Left renal cortex interstitium (tissue), 4 donors: ENCODE data around the gene APBA2. TPM values are rescaled to one million over a fixed set of nuclear protein-coding genes. Genes with fewer than 3 reads are reported as not detected.
"Not testable (repeated sequence)": the region's sequence is repeated elsewhere in the genome, so short reads cannot be mapped to it uniquely, and the experiment has no call there.

Experiments
- DNase-seq, 4 donors: peaks; one replicate each; pipeline ENCODE4 v3.0.0-alpha.2; 2013; ENCODE audit warnings: low read depth in 4 of 4, low spot score in 2 of 4, missing footprints in 1 of 4
- polyA plus RNA-seq, 4 donors: library from polyadenylated mRNA; unstranded; fragments of 120-200 nt; gene quantifications; one replicate each; pipeline ENCODE4 v1.2.1, GENCODE V29; 2013; ENCODE audit not compliant: insufficient read length in 4 of 4

APBA2 gene
- polyA plus RNA-seq, 4 donors: 11.7 to 19.3 (median 15.1) TPM

DNA sequence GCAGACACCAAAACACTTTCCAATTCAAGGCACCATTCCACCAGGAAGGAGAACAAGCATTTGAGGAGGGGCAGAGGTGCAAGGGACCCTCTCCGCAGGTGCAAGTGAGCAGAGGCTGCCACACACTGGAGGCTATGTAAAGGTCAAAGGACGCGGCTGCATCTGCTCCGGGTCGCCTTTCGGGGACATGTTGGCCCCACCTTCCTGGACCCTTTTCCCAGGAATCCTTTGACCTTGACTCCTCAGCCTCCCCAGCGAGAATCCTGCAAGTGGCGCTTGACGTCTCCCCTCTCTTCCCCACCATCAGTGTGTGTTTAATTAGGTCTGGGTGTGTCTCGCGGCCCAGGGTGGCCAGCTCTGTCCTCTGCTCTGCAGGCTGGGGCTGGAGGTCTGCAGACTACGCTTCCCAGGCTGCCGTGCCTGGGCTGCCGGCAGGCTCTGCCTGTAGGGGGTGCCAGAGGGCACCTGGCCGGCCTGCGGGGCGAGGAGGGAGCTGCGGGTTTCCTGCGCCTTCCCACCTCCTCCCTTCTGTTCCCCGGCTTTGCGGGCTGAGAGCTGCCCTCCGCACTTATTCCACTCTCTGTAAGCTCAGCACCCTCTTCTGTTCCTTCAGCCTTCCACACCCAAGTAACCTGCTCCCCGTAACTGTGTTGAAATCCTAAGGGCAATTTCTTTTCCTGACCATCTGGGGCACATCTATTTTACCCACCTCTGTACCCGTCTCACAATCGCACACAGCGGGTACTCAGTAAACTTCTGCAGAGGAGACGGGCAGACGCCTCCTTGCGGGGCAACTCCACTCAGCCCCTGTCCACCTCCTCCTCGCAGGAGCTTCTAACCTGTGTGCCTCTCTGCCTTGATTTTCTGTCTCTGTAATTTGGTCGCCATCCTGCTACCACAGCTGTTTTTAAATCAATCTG is 254.0 kb downstream of the APBA2 start:
- DNase-seq: peak in 1 of 4 donors; percentile 42

DNA sequence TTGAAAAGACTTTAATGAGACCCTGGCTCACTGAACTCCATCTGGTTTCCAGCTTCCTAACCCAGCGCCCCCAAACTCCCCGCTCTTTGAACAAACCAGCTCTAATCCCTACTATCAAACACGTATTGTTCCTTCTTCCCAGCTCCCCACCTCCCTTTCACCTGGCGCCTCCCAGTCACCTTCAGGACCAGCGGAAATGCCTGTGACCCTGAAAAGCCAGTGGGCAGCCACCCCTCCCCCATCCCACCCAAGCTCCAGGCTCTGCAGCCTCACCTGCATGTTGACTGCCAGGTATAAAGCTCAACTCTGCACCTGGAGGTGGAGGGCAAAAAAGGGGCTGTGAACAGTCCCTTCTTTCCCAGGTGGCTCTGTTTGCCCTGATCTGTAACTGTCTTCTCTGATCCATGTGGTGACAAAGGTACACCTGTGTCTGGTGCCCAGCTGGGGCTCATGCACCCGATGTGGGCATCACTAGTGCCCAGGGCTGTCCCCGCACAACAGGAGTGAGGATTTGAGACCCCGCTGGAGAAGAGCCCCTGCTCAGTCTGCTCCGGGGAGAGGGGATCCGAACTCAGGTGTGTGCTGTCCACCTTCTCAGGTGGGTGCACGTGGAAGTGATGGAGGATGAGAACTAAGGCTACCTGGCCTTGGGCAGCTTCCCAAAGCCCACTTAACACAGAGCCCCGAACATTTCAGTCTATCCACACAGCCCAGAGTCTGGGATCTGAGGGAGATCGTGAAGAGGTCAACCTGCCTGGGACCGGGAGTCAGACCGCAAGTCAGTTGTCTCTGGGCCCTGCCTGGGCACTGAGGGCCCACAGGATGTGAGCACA is 254.9 kb downstream of the APBA2 start:
- no peak for DNase-seq

DNA sequence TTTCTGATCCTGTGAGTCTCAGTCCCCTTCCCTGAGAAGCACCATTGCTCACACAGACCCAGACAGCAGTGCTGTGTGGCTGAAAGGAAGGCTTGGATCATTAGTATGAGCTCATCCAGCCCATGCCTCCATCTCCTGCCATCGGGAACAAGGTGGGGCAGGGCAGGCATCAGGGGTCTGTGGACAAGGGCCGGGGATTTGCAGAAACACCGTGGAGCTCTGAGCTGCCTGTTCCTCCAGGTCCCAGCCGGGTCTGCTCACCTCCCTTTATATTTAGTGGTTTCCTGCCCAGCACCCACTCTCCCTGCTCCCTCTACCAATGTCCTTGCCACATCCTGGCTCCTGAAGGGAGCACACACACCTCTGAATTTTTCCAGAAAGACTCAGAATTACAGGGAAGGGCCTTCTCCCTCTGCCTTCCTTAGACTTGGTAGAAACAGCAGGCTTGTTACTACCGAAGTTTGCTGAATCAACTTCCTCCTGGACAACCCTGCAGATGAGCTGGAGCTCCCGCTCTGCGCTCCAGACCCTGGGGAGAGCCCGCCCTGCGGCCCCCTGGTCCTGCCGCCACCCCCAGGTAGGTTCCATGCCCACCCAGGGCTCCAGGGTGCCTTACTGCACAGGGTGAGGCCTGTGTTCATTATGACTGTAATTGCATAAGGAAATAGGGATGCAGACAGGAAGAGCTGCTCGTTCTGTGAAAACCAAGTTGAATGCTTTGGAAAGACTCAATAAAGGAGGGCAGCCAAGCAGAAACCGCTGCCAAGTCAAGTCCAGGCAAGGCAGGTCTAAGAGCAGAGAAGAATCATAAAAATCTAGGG is 255.7 kb downstream of the APBA2 start:
- DNase-seq: no peak

DNA sequence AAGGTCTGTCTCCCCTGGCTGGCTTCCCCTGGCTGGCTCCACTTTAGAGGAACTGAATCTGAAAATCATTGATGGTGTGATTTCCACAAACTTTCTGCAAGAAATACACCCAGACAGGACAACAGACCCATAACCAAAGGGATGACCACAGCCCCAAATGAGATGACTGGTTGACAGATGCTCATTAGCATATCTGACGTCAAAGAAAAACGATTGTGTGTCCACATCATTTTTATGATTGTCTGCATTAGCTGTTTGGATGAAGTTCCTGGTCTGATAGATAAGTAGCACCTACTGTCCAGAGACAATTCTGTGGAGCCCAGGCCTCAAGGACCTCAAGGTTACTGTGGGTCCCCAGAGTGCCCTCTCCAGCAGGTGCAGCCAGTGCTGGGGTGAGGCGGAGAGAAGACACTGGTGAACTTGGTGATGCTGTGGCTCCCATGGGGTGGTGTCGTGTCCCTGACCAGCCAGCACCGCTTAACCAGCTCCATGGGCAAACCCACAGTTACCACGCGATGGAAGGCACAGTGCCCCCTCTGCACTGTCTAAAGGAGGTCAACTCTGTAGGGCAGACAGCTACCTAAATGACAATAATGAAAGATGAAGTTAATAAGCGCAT is 256.5 kb downstream of the APBA2 start:
- no peak for DNase-seq

- no peak for DNase-seq
Observed at GRCh38 chr15:29143293-29143692, 257.5 kb downstream of the APBA2 start.

DNA sequence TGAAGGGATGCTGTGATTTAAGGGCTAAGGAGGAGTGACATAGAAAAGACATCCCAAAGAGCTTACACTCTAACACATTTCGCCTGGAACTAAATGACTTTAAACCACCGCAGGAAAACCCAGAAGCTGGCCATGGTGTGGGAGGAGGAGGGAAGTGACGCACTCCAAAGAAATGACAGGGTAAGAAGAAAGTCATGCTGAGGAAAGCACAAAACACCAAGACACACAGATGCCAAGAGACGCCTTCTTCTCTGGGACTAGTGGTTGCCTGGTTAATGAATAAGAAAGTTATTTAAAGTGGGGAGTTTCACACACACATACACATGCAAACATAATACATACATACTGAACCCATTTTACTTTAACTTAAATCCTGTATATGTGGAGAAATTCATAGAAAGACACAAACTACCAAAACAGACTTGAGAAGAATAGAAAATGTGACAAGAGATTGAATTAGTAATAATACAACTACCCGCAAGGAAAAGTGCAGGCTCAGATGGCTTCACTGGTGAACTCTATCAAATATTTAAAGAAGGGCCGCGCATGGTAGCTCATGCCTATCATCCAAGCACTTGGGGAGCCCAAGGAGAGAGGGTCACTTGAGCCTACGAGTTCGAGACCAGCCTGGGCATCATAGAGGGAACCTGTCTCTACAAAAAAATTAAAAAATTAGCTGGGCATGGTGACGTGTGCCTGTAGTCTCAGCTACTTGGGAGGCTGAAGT is 258.3 kb downstream of the APBA2 start:
- no peak for DNase-seq

GRCh38 chr15:29149738-29150075 is 263.9 kb downstream of the APBA2 start:
- no peak for DNase-seq

GRCh38 chr15:29150515-29151483 is 265.0 kb downstream of the APBA2 start:
- no peak for DNase-seq

DNA sequence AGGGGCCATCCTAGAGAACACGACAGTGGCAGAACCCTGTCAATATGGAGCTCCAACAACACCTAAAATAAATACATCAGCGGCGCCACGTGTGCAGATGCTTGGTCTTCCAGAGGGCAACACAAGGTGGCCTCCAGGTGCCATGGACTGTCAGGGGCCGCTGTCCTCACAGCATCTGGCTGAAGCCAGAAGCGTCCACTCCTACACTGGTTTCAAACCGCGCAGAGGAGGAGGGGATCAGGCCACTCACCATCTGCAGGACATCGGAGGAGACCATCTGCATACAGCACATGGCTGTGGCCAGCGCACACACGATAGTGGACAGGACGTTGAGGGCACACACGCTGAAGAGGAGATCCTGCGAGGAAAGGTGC is 265.7 kb downstream of the APBA2 start:
- no peak for DNase-seq

- DNase-seq: no peak
Observed at GRCh38 chr15:29156521-29156920, 270.7 kb downstream of the APBA2 start.

DNA sequence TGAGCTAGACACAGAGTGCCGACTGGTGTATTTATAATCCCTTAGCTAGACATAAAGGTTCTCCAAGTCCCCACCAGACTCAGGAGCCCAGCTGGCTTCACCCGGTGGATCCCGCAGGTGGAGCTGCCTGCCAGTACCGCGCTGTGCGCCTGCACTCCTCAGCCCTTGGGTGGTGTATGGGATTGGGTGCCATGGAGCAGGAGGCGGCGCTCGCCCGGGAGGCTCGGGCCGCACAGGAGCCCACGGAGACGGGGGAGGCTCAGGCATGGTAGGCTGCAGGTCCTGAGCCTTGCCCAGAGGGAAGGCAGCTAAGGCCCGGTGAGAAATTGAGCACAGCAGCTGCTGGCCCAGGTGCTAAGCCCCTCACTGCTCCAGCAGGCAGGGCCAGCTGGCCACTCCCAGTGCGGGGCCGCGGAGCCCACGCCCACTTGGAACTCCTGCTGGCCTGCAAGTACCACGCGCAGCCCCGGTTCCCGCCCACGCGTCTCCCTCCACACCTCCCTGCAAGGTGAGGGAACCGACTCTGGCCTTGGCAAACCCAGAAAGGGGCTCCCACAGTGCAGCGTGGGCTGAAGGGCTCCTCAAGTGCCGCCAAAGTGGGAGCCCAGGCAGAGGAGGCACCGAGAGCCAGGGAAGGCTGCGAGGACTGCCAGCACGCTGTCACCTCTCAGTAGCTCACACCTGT is 274.1 kb downstream of the APBA2 start:
- no peak for DNase-seq

GRCh38 chr15:29162411-29162810 is 276.6 kb downstream of the APBA2 start:
- DNase-seq: no peak

GRCh38 chr15:29167122-29167521 is 281.3 kb downstream of the APBA2 start:
- not testable (repeated sequence) for DNase-seq

Other genes with a start within 250 kb of the APBA2 start
- gene GOLGA8M, start 173.6 kb upstream of the APBA2 start, polyA plus RNA-seq: 1 to 10 TPM; 2.0 to 4.5 (median 3.0) TPM
- 1 to 10 TPM in 2 of 4 donors, under 1 TPM in 2; 0.13 to 1.4 (median 0.65) TPM for gene GOLGA6L7, start 37.3 kb upstream of the APBA2 start, polyA plus RNA-seq